Measurements from ENCODE around the gene ISCU.
"Not testable (repeated sequence)": the region's sequence is repeated elsewhere in the genome, so short reads cannot be mapped to it uniquely, and the experiment has no call there.

ISCU gene

DNA sequence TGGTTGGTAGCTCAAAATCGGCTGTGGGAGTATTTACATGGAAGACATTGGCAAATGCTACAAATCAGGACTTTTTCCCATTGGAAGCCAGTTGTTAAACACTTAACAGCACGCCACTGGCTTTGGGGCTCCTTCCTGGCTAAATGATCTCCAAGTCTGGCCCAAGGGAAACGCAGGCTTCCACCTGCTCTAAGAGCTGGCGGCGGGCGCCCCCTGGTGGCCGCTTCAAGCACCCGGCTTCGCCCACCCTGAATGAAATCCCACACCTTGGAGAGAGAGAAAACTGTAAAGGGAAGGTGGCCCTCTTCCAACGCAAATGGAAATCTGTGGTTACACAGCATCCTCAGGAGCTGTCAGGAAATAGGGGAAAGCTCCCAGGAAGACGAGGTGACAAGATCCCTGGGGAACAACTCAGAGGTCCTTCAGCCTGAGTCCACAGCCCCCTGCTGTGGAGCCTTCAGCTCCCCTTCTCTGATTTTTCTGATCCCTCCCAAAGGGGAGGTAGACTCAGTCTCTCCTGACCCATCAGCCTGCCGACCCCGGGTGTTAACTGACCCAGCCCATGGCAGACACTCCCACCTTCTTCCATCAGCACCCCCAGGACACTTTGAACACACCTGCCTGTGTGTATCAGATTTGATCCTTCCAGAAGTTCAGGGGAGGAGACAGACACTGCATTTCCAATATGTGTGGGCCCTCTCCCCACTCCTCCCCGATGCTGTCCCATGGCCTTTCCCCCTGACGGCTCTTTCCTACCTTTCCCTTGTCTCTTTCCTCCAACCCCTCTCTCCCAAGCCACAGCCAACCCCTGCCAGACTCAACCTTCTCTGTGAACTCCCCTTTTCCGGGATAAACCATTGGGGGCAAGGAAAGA lies 55.9 kb downstream of the ISCU start:
- DNase-seq (ENCODE audit: low read depth, low spot score) = peak; percentile 87
- Histone ChIP-seq H3K27me3 (ENCODE audit: insufficient read depth, insufficient read length) (no peaks in the 10 kb centered on the region), H3K9me3 (ENCODE audit: insufficient read depth, low read length) (peaks cover 10% of the 10 kb centered on the region; the same call in 1 of the 2 replicates), H3K9ac (ENCODE audit: insufficient read length, low read depth) (no peak overlapping the region), H3K36me3 (ENCODE audit: insufficient read depth, insufficient read length, low read length) (no peaks in the 10 kb centered on the region), H3K4me3 (ENCODE audit: insufficient read length, low read depth) (no peak overlapping the region), H3K4me1 (ENCODE audit: insufficient read depth, insufficient read length) (peaks cover 12% of the 10 kb centered on the region)
- no peak for TF ChIP-seq SUZ12 (IDR thresholded peaks at IDR 0.05; ENCODE audit: extremely low read depth, insufficient read depth, insufficient read length)
- TF ChIP-seq ZNF274 (IDR thresholded peaks at IDR 0.05; ENCODE audit: low read depth, low read length) = no peak
- no peak for TF ChIP-seq YY1 (IDR thresholded peaks at IDR 0.05; ENCODE audit: insufficient read depth, insufficient read length)

DNA sequence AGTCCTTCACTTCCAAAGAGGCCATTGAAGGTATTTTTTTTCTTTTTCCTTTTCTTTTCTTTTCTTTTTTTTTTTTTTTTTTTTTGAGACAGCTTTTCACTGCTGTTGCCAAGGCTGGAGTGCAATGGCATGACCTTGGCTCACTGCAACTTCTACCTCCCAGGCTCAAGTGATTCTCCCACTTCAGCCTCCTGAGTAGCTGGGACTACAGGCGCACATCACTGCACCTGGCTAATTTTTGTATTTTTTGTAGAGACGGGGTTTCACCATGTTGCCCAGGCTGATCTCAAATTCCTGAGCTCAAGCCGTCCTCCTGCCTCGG lies 56.5 kb downstream of the ISCU start:
- peaks cover 15% of the 10 kb centered on the region; the same call in 1 of the 2 replicates for H3K9me3 ChIP-seq (ENCODE audit: insufficient read depth, low read length)
- not testable (repeated sequence) for H3K36me3 ChIP-seq (ENCODE audit: insufficient read depth, insufficient read length, low read length); DNase-seq (ENCODE audit: low read depth, low spot score); H3K4me1 ChIP-seq (ENCODE audit: insufficient read depth, insufficient read length); H3K4me3 ChIP-seq (ENCODE audit: insufficient read length, low read depth); H3K27me3 ChIP-seq (ENCODE audit: insufficient read depth, insufficient read length); H3K9ac ChIP-seq (ENCODE audit: insufficient read length, low read depth)

Data from NT2/D1 (cell line).